ENCODE measurements around the gene UBE2F. TPM values are rescaled to one million over a fixed set of nuclear protein-coding genes. Genes with fewer than 3 reads are reported as not detected.
A peak's percentile ranks its signal among the peaks of the same experiment; 100 is the strongest.

Gene UBE2F
- total and polyA plus RNA-seq, 2 of the 13 experiments (the other 11 are each of a cell fraction or from before 2014, with no cell fraction given), result 35.4 to 73.1 TPM

- no peak for TF ChIP-seq ZNF687 (CRISPR knock-in tag; IDR thresholded peaks at IDR 0.05)
- no peak for TF ChIP-seq ZNF530 (CRISPR knock-in tag; IDR thresholded peaks at IDR 0.05; ENCODE audit: low read depth)
- no peak for TF ChIP-seq TEAD3 (CRISPR knock-in tag; optimal IDR thresholded peaks at IDR 0.05; ENCODE audit: borderline replicate concordance)
- TF ChIP-seq MXD4 (CRISPR knock-in tag; IDR thresholded peaks at IDR 0.05), result no peak
- TF ChIP-seq, protein P1, sequence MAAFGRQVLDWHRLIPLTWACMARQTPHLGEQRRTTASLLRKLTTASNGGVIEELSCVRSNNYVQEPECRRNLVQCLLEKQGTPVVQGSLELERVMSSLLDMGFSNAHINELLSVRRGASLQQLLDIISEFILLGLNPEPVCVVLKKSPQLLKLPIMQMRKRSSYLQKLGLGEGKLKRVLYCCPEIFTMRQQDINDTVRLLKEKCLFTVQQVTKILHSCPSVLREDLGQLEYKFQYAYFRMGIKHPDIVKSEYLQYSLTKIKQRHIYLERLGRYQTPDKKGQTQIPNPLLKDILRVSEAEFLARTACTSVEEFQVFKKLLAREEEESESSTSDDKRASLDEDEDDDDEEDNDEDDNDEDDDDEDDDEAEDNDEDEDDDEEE (CRISPR knock-in tag; IDR thresholded peaks at IDR 0.05), result 0 out of 2 replicates have a peak, but pooled peaks have one; percentile 63
- TF ChIP-seq, protein P2, sequence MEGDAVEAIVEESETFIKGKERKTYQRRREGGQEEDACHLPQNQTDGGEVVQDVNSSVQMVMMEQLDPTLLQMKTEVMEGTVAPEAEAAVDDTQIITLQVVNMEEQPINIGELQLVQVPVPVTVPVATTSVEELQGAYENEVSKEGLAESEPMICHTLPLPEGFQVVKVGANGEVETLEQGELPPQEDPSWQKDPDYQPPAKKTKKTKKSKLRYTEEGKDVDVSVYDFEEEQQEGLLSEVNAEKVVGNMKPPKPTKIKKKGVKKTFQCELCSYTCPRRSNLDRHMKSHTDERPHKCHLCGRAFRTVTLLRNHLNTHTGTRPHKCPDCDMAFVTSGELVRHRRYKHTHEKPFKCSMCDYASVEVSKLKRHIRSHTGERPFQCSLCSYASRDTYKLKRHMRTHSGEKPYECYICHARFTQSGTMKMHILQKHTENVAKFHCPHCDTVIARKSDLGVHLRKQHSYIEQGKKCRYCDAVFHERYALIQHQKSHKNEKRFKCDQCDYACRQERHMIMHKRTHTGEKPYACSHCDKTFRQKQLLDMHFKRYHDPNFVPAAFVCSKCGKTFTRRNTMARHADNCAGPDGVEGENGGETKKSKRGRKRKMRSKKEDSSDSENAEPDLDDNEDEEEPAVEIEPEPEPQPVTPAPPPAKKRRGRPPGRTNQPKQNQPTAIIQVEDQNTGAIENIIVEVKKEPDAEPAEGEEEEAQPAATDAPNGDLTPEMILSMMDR (CRISPR knock-in tag; IDR thresholded peaks at IDR 0.05), result peak; percentile 63
- TF ChIP-seq FOXA1 (IDR thresholded peaks at IDR 0.05), result no peak
- peak; percentile 62 for TF ChIP-seq FOXA1 (CRISPR knock-in tag; IDR thresholded peaks at IDR 0.05)
- TF ChIP-seq HMG20A (CRISPR knock-in tag; IDR thresholded peaks at IDR 0.05; ENCODE audit: borderline replicate concordance), result no peak
- TF ChIP-seq GABPB1 (CRISPR knock-in tag; IDR thresholded peaks at IDR 0.05), result peak; percentile 29; the same call in 1 of the 2 replicates
- TF ChIP-seq REPIN1 (CRISPR knock-in tag; IDR thresholded peaks at IDR 0.05; ENCODE audit: borderline replicate concordance, low read depth), result peak; percentile 24; the same call in 1 of the 2 replicates
- TF ChIP-seq EHMT2 (IDR thresholded peaks at IDR 0.05; ENCODE audit: borderline replicate concordance, low read depth, low read length), result no peak
- TF ChIP-seq TFAP4 (IDR thresholded peaks at IDR 0.05; ENCODE audit: borderline replicate concordance, low read depth), result peak; percentile 58; the same call in 1 of the 2 replicates
- TF ChIP-seq, protein P3, sequence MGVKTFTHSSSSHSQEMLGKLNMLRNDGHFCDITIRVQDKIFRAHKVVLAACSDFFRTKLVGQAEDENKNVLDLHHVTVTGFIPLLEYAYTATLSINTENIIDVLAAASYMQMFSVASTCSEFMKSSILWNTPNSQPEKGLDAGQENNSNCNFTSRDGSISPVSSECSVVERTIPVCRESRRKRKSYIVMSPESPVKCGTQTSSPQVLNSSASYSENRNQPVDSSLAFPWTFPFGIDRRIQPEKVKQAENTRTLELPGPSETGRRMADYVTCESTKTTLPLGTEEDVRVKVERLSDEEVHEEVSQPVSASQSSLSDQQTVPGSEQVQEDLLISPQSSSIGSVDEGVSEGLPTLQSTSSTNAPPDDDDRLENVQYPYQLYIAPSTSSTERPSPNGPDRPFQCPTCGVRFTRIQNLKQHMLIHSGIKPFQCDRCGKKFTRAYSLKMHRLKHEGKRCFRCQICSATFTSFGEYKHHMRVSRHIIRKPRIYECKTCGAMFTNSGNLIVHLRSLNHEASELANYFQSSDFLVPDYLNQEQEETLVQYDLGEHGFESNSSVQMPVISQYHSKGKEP (CRISPR knock-in tag; IDR thresholded peaks at IDR 0.05), result no peak
- TF ChIP-seq BORCS8-MEF2B (CRISPR knock-in tag; IDR thresholded peaks at IDR 0.05), result 0 out of 2 replicates have a peak, but pooled peaks have one; percentile 34
- TF ChIP-seq THRA (CRISPR knock-in tag; IDR thresholded peaks at IDR 0.05; ENCODE audit: borderline replicate concordance), result peak; percentile 51; the same call in 1 of the 2 replicates
Observed at GRCh38 chr2:237968048-237968862, 1.4 kb downstream of the UBE2F start (continued).
